Right ventricle myocardium inferior (tissue), 1 donor: ENCODE results near the gene FLNB. TPM values are rescaled to one million over a fixed set of nuclear protein-coding genes. Genes with fewer than 3 reads are reported as not detected.

Experiments
- ATAC-seq: fragments of 200-7000 bp; cut with Tn5 transposase; one replicate; pipeline ENCODE4 v1.9.1; 2020; ENCODE audit warnings: mild to moderate bottlenecking, moderate library complexity
- DNase-seq: peaks from one replicate; pipeline ENCODE4 v3.0.0; 2021; ENCODE audit errors: missing footprints
- intact Hi-C: fragments of 100-400 bp; cut with DNase I; formaldehyde crosslinking; loops from one replicate; pipeline ENCODE4 v1.11.0; 2022
- total RNA-seq: library from RNA; stranded (reverse); fragmentation: NEBNext Ultra II Directional; extraction: Animal tissue kit (Norgen Biotek cat#: 25700); gene quantifications from one replicate; pipeline ENCODE4 v1.2.1, GENCODE V29; 2021
- donor health status: DM: no; HTN: yes; CAD: no; lungs with severe emphysema.

Gene FLNB
- total RNA-seq, 1 donor from 2014 or later = 32.1 TPM

DNA sequence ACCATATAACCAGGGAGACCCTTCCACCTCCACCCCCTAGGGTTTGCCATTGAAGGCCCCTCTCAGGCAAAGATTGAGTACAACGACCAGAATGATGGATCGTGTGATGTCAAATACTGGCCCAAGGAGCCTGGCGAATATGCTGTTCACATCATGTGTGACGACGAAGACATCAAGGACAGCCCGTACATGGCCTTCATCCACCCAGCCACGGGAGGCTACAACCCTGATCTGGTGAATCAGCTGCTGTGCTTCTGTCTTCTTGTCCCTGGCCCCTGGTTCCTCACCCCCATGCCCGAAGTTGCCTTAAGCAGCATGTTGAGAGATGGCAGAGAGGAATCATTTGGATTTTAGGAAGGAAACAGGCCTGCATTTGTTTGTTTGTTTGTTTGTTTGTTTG, 98.4 kb downstream of the FLNB start:
- DNase-seq (no peak), ATAC-seq (no peak)
- intact Hi-C loops = loop anchor here (10.0 kb wide), 1 partner anchor 242 kb away; no protein-coding TSS in a partner anchor

DNA sequence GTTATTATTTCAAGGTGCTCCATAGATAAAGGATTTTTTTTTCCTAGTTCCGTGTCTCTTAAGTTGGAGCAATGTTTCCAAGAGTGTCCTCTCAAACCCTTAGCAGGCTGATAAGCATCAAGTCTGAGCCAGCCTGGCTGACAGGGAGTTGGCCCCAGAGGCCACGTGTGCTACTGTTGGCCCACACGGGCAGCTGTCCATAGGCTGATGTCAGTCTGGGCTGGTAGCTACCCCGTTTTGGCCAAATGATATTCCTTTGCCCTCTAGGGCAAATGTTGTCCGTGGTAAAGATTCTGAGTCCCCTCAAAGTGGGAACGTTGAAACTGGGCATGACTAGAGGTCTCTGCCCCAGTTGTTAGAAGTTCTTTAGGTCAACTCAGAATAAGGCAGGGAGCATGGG, 99.4 kb downstream of the FLNB start:
- no peak for ATAC-seq
- intact Hi-C loops = loop anchor here (10.0 kb wide), 1 partner anchor 243 kb away; no protein-coding TSS in a partner anchor
- DNase-seq = no peak

- intact Hi-C loops = loop anchor here (10.0 kb wide), 1 partner anchor 245 kb away; no protein-coding TSS in a partner anchor
- DNase-seq (no peak), ATAC-seq (no peak)
Observed at GRCh38 chr3:58109752-58110151, 101.5 kb downstream of the FLNB start.

- ATAC-seq = no peak
- intact Hi-C loops = no loop called here
Observed at GRCh38 chr3:58111513-58112184, 103.4 kb downstream of the FLNB start.

DNA sequence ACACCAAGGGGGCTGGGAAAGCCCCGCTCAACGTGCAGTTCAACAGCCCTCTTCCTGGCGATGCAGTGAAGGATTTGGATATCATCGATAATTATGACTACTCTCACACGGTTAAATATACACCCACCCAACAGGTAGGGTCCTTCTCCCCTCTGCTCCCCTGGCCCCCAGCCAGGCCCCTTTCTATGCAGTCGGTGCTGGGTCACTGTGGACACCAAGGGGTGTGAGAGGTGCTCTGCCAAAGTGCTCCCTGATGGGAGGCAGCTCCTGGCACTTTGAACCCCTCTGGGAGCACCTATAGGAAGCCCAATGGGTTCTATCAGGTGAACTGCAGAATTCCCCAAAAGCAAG, 103.9 kb downstream of the FLNB start:
- ATAC-seq = no peak
- DNase-seq = no peak
- intact Hi-C loops = no loop called here

More at GRCh38 chr3:58111513-58112184, 103.4 kb downstream of the FLNB start:
- no peak for DNase-seq

- intact Hi-C loops = loop anchor here (5.0 kb wide), 1 partner anchor 108 kb away; the partner anchor contains the start of gene FLNB
- ATAC-seq = no peak
- DNase-seq = no peak
Observed at GRCh38 chr3:58115175-58115574, 107.0 kb downstream of the FLNB start.

DNA sequence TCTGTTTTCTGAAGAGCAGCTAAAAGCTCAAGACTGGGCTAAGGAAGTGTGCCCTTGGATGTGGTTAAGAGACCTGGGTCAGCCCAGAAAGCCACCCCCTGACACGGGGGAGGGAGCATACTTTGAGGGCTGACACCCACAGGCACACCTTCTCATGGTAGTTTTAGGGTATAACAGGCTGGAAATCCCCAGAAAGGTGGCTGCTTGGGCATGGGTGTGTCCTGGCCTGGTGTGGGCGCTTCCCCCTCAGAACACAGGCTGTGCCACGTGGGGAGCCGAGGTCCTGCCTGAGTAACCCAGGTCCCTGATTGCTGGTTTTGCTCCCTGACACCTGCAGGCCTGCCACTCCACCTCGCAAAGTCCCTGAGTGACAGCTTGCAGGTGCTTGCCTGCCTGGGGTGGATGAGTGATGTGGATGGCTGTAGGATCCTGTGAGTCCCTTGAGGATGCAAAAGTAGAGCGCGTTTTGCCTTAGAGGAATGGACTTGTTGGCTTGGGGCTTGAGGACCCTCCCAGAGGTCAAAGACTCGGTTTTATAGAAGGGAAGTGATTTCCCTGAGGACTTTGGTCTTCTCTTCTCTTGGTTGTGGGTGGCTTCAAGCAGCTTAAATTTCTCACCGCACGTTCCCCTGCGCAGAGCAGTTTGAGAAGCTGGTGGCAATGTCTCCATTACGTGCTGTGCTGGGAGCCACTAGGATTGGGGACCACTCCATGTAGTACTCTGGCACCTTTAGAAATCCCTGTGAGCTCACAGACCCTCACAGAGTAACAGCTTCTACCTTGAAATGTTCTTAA, 108.1 kb downstream of the FLNB start:
- ATAC-seq (no peak), DNase-seq (no peak)
- intact Hi-C loops = loop anchor here (5.0 kb wide), 1 partner anchor 109 kb away; the partner anchor contains the start of gene FLNB

- intact Hi-C loops = loop anchor here (5.0 kb wide), 1 partner anchor 110 kb away; the partner anchor contains the start of gene FLNB
- ATAC-seq (no peak), DNase-seq (no peak)
Observed at GRCh38 chr3:58116985-58117384, 108.8 kb downstream of the FLNB start.

GRCh38 chr3:58117561-58118181, 109.4 kb downstream of the FLNB start:
- DNase-seq (no peak), ATAC-seq (no peak)
- intact Hi-C loops = loop anchor here (5.0 kb wide), 1 partner anchor 110 kb away; the partner anchor contains the start of gene FLNB

- intact Hi-C loops = loop anchor here (1.0 to 5.0 kb wide), 2 partner anchors 44 to 112 kb away; partner anchors contain the start of gene FLNB
- DNase-seq (no peak), ATAC-seq (no peak)
Observed at GRCh38 chr3:58119186-58119585, 111.0 kb downstream of the FLNB start.

- DNase-seq = no peak
- peak; percentile 66 for ATAC-seq
Observed at GRCh38 chr3:58120075-58120812, 112.0 kb downstream of the FLNB start.

DNA sequence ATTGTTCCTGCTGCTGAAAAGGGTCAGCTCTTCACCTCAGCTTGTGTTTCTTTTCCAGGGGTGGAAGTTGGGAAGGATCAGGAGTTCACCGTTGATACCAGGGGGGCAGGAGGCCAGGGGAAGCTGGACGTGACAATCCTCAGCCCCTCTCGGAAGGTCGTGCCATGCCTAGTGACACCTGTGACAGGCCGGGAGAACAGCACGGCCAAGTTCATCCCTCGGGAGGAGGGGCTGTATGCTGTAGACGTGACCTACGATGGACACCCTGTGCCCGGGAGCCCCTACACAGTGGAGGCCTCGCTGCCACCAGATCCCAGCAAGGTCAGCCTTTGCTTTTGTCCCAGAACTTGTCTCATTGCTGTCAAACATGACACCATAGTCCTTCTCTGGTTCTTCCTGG, 113.0 kb downstream of the FLNB start:
- intact Hi-C loops = no loop called here
- ATAC-seq (peak; percentile 50), DNase-seq (no peak)

More at GRCh38 chr3:58120075-58120812, 112.0 kb downstream of the FLNB start:
- intact Hi-C loops = no loop called here

DNA sequence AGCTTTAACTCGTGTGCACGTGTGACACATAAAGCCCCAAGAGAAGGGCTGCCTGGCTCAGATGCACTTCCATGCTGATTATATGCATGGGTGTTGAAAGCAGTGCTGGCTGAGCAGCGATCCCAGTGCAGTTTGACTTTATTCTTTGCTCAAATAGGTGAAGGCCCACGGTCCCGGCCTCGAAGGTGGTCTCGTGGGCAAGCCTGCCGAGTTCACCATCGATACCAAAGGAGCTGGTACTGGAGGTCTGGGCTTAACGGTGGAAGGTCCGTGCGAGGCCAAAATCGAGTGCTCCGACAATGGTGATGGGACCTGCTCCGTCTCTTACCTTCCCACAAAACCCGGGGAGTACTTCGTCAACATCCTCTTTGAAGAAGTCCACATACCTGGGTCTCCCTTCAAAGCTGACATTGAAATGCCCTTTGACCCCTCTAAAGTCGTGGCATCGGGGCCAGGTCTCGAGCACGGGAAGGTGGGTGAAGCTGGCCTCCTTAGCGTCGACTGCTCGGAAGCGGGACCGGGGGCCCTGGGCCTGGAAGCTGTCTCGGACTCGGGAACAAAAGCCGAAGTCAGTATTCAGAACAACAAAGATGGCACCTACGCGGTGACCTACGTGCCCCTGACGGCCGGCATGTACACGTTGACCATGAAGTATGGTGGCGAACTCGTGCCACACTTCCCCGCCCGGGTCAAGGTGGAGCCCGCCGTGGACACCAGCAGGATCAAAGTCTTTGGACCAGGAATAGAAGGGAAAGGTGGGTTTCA, 114.9 kb downstream of the FLNB start:
- ATAC-seq (no peak), DNase-seq (no peak)
- intact Hi-C loops = no loop called here

- intact Hi-C loops = no loop called here
- DNase-seq = no peak
- no peak for ATAC-seq
Observed at GRCh38 chr3:58124387-58124786, 116.2 kb downstream of the FLNB start.

DNA sequence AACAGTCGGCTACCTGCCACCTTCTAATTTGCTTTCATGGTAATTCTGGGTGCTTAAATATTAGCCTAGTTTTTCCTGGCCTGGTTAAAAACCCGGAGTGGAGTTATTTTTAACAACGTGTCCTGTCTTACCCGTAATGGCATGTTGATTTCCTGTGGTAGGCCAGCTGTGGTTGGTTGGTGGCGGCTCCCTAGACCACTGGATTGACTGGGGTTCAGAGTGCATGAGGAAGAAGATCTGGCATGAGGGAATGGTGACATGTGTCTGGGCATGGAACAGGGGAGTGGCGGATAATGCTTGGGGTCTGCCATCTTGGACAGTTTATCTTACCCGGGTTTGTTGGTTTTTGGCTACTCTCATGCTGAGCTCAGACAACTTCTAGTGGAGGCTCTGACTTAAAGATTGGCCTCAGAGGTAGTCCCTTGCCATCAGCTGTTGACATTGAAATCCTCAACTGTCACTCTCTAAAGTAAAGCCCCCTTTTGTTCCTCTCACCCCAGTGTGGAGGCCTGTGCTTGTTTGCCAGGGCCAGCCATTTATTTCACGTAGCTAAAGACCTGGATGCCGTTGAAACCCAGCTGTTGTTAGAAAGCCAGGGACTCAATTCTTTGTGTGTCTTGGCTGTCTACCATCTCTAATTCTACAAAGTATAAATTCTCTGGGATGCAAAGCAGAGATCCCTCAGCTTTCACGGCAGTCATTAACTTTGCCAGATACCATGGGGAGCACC, 121.0 kb downstream of the FLNB start:
- ATAC-seq (no peak), DNase-seq (no peak)
- intact Hi-C loops = no loop called here

- no peak for ATAC-seq
- no peak for DNase-seq
- intact Hi-C loops = no loop called here
Observed at GRCh38 chr3:58130591-58130990, 122.4 kb downstream of the FLNB start.

- DNase-seq = no peak
- no peak for ATAC-seq
Observed at GRCh38 chr3:58131101-58131825, 123.0 kb downstream of the FLNB start.

More at GRCh38 chr3:58131101-58131825, 123.0 kb downstream of the FLNB start:
- intact Hi-C loops = no loop called here
